Gastrocnemius medialis (tissue), 4 donors: ENCODE data around the gene BMPR2.

Source experiments
- CTCF ChIP-seq, 5 experiments: fragments of 450-650 bp in 3 of 5; fragments of 200-600 bp in 2 of 5; sonication (generic) in 2 of 5; IDR thresholded peaks in 4 of 5; conservative IDR thresholded peaks in 1 of 5; 1 replicate in 4 of 5; 2 replicates in 1 of 5; pipeline ENCODE4 v1.5.1; 2016 to 2019; ENCODE audit warnings: antibody characterized with exemption in 5 of 5, mild to moderate bottlenecking in 3 of 5, moderate library complexity in 3 of 5
- POLR2A ChIP-seq, 2 donors: fragments of 450-650 bp; IDR thresholded peaks; one replicate each; pipeline ENCODE4 v1.6.1; 2017; ENCODE audit warnings: antibody characterized with exemption in 2 of 2, mild to moderate bottlenecking in 2 of 2, moderate library complexity in 2 of 2

GRCh38 chr2:202545931-202546330 lies 169.8 kb downstream of the BMPR2 start:
- no peak for TF ChIP-seq CTCF (IDR thresholded peaks at IDR 0.05 in 4 of 5, conservative IDR thresholded peaks at IDR 0.05 in 1 of 5)
- TF ChIP-seq POLR2A (IDR thresholded peaks at IDR 0.05): no peak
